ENCODE measurements around the gene PRKCH.

GRCh38 chr14:61419201-61419600 is 97.8 kb downstream of the PRKCH start:
- TF ChIP-seq POLR2AphosphoS5 (IDR thresholded peaks at IDR 0.05; ENCODE audit: low read depth, low read length) (no peak), TCF7L2 (IDR thresholded peaks at IDR 0.05; ENCODE audit: low read depth, low read length) (no peak), REST (IDR thresholded peaks at IDR 0.05; ENCODE audit: insufficient read depth in 1 of 2, low read depth in 2 of 2, low read length in 1 of 2) (no peak), SIN3A (IDR thresholded peaks at IDR 0.05; ENCODE audit: borderline replicate concordance, insufficient read depth, low read depth, low read length) (no peak)
- TF ChIP-seq, protein P1, sequence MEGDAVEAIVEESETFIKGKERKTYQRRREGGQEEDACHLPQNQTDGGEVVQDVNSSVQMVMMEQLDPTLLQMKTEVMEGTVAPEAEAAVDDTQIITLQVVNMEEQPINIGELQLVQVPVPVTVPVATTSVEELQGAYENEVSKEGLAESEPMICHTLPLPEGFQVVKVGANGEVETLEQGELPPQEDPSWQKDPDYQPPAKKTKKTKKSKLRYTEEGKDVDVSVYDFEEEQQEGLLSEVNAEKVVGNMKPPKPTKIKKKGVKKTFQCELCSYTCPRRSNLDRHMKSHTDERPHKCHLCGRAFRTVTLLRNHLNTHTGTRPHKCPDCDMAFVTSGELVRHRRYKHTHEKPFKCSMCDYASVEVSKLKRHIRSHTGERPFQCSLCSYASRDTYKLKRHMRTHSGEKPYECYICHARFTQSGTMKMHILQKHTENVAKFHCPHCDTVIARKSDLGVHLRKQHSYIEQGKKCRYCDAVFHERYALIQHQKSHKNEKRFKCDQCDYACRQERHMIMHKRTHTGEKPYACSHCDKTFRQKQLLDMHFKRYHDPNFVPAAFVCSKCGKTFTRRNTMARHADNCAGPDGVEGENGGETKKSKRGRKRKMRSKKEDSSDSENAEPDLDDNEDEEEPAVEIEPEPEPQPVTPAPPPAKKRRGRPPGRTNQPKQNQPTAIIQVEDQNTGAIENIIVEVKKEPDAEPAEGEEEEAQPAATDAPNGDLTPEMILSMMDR (IDR thresholded peaks at IDR 0.05): no peak

Data from Panc1 (cell line).